Activated T-cell treated with anti-CD3 and anti-CD28 coated beads, Interleukin-2, amount 50 U/mL, for 24 hours (primary cell): Measurements from ENCODE around the gene SPIN1.

Source experiments
- DNase-seq: peaks from one replicate; pipeline ENCODE4 v3.0.0-alpha.2; 2020
- H3K27ac Mint-ChIP-seq: 2 replicates; pipeline ENCODE4 v1.8.0; 2020; ENCODE audit warnings: mild to moderate bottlenecking, mixed read lengths
- H3K27me3 Mint-ChIP-seq: 2 replicates; pipeline ENCODE4 v1.8.0; 2020; ENCODE audit warnings: mixed read lengths
- H3K36me3 Mint-ChIP-seq: 2 replicates; pipeline ENCODE4 v1.8.0; 2020; ENCODE audit warnings: low read depth, mixed read lengths
- H3K4me1 Mint-ChIP-seq: 2 replicates; pipeline ENCODE4 v1.8.0; 2020; ENCODE audit warnings: low read depth, mixed read lengths
- H3K4me3 Mint-ChIP-seq: 2 replicates; pipeline ENCODE4 v1.8.0; 2020; ENCODE audit warnings: mild to moderate bottlenecking, moderate library complexity, mixed read lengths
- H3K9me3 Mint-ChIP-seq: 2 replicates; pipeline ENCODE4 v1.8.0; 2020; ENCODE audit warnings: mixed read lengths

SPIN1 gene

GRCh38 chr9:88514247-88514646, 126.0 kb downstream of the SPIN1 start:
- Mint-ChIP-seq H3K36me3 (no peaks in the 10 kb centered on the region), H3K27ac (no peak overlapping the region), H3K4me3 (no peak overlapping the region), H3K27me3 (no peaks in the 10 kb centered on the region), H3K4me1 (no peaks in the 10 kb centered on the region), H3K9me3 (peaks cover 4% of the 10 kb centered on the region)
- DNase-seq = no peak

- Mint-ChIP-seq H3K4me3 (no peak overlapping the region), H3K9me3 (no peaks in the 10 kb centered on the region), H3K4me1 (no peaks in the 10 kb centered on the region), H3K27me3 (peaks cover 24% of the 10 kb centered on the region), H3K36me3 (no peaks in the 10 kb centered on the region), H3K27ac (no peak overlapping the region)
- DNase-seq = no peak
Observed at GRCh38 chr9:88521308-88521707, 133.1 kb downstream of the SPIN1 start.

GRCh38 chr9:88522360-88522759, 134.1 kb downstream of the SPIN1 start:
- Mint-ChIP-seq H3K4me3 (no peak overlapping the region), H3K27me3 (peaks cover 28% of the 10 kb centered on the region), H3K9me3 (no peaks in the 10 kb centered on the region), H3K36me3 (no peaks in the 10 kb centered on the region), H3K4me1 (no peaks in the 10 kb centered on the region), H3K27ac (no peak overlapping the region)
- no peak for DNase-seq

- Mint-ChIP-seq H3K4me3 (no peak overlapping the region), H3K27me3 (peaks cover 30% of the 10 kb centered on the region), H3K27ac (no peak overlapping the region), H3K9me3 (no peaks in the 10 kb centered on the region), H3K4me1 (no peaks in the 10 kb centered on the region), H3K36me3 (no peaks in the 10 kb centered on the region)
- DNase-seq = no peak
Observed at GRCh38 chr9:88523056-88523455, 134.8 kb downstream of the SPIN1 start.

GRCh38 chr9:88524911-88525310, 136.7 kb downstream of the SPIN1 start:
- no peak overlapping the region for H3K27ac Mint-ChIP-seq
- H3K27me3 Mint-ChIP-seq = peaks cover 25% of the 10 kb centered on the region
- no peaks in the 10 kb centered on the region for H3K36me3 Mint-ChIP-seq
- H3K4me3 Mint-ChIP-seq = no peak overlapping the region
- H3K4me1 Mint-ChIP-seq = no peaks in the 10 kb centered on the region
- no peaks in the 10 kb centered on the region for H3K9me3 Mint-ChIP-seq
- DNase-seq = no peak

- no peak for DNase-seq
- no peaks in the 10 kb centered on the region for H3K36me3 Mint-ChIP-seq
- peaks cover 40% of the 10 kb centered on the region for H3K27me3 Mint-ChIP-seq
- H3K9me3 Mint-ChIP-seq = no peaks in the 10 kb centered on the region
- no peak overlapping the region for H3K27ac Mint-ChIP-seq
- no peak overlapping the region for H3K4me3 Mint-ChIP-seq
- no peaks in the 10 kb centered on the region for H3K4me1 Mint-ChIP-seq
Observed at GRCh38 chr9:88527618-88528017, 139.4 kb downstream of the SPIN1 start.
